EL (cell line): ENCODE data around the gene SLC32A1.
A peak's percentile ranks its signal among the peaks of the same experiment; 100 is the strongest.

ENCODE experiments used
- DNase-seq: peaks from one replicate; pipeline ENCODE4 v3.0.0-alpha.2; 2016

The SLC32A1 gene

DNA sequence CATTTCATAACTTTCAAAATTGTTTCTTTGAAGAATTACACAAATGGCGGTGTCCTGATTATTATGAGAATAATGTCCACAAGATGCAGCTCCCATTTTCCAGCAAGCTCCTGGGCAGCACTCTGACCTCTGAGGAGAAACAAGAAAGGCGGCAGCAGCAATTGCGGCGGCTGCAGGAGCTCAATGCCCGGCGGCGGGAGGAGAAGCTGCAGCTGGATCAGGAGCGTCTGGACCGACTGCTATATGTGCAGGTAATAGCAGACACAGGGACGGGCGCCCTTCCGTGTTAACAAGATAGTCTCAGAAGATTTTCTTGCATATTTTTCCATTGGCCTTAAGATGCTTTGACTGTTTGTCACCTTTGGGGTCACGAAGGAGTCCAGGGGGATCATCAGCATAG is 30.6 kb downstream of the SLC32A1 start:
- DNase-seq: no peak

DNA sequence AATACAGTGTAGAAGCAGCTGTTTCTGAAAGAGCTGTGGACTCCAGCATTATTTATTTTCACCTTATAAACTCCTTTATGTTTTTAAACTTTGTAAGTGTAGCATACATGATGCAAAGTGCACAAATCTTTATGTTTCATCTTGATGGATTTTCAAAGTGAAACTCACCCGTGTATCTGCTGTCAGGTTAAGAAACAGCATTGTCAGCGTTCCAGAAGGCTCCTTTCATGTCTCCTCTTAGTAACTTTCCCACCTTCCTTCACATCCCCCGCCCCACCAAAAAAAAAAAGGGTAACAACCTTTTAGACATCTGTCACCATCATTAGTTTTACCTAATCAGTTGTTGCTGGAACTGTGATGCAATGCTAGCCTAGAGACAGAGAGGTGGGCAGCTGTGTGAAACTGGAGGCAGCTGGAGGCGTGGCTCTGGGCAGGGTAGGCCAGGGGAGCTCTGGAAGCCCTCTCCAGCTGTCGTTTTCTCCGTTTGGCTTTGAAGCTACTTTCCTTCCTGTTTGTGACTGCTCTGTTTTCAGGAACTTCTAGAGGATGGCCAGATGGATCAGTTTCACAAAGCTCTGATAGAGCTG is 31.1 kb downstream of the SLC32A1 start:
- no peak for DNase-seq

DNA sequence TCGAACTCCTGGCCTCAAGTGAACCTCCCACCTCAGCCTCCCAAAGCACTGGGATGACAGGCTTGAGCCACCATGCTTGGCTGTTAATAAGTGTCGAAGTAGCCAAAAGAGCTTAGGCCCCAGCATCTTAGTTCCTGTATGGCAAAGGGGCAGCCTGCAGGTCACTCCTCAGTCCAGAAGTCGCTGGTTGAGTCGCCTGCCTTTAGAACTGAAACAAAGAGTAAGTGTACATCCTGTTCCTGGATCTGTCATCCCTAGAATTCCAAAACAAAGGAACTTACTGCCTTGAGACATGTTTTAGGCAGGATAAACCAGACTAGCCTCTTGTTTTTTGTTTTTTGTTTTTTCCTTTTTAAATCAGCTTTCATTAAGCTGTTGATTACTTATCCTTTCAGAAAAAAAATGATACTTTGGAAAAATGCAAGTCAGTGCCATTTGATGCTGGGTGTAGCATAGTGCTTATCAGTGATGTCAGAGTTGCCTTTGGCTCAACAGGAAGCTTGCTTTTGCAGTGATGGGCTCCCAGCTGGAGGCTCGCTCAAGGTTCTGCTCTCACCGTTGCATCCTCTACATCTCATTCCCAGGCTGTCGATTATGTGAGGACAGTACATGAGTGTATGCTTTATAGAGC is 33.0 kb downstream of the SLC32A1 start:
- no peak for DNase-seq

DNA sequence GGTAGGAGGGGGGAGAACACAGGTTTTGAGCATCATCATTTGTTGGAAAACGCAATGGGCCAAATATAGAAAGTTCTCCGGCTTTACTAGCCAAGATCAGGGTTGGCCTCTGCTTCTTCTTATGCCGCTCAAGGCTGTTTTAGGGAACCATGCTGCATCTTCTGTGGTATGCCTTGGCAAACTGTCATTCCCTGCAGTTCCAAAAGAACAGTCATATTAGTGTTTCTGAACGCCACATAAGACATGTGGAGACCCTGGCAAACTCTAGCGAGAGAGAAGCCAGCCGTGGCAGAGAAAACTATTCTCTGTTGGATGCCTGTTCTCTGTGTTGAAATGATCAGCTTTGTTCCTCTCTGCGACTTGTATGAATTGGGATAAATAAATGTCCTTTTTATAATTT is 34.8 kb downstream of the SLC32A1 start:
- DNase-seq: no peak

DNA sequence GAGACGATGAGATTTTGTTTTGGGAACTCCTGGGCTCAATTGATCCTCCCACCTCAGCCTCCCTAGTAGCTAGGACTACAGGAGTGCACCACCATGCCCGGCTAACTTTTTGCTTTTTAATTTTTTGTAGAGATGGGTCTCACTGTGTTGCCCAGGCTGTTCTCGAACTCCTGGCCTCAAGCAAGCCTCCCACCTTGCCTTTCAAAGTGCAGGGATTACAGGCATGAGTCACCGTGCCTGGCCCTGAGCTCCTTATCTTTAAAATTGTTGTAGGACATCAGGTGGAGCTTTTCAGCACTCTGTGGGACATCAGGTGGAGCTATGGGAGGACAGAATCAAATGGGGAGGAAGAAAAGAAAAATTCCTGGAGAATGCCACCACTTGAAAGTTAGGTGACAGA is 36.7 kb downstream of the SLC32A1 start:
- no peak for DNase-seq

DNA sequence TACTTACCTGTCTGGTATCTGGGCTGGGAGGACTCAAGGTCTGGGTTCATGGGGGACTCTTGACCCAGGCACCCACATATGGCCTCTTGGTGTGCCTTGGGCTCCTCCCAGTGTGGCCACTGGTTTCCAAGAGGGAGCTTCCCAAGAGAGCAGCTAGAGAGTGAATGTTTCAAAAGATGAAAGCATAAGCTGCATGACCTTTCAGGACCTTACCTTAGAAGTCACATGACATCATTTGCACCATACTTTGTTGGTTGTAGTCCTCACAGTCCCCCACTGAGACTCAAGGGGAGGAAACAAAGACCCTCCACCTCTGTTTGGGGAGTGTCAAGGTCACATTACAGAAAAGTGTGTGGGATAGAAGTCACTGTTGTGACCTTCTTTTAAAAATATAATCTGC is 37.9 kb downstream of the SLC32A1 start:
- DNase-seq: no peak

DNA sequence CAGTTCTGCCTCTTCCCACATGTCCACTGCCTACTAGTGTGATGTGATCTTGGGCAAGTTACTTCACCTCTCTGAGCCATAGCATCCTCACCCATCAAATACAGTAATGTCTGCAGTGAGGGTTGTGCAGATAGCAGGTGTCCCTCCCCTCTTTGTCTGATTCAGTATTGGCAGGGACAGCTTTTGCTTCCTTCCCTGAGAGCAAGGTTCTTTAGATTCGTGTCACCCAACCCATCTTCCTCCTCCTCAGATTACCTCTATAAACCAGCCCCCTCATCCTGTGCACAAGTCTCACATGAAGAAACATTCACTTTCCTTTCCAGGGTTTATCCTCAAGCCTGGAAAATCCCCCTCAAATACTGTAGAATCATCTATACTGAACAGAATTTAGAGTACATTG is 39.3 kb downstream of the SLC32A1 start:
- no peak for DNase-seq

DNA sequence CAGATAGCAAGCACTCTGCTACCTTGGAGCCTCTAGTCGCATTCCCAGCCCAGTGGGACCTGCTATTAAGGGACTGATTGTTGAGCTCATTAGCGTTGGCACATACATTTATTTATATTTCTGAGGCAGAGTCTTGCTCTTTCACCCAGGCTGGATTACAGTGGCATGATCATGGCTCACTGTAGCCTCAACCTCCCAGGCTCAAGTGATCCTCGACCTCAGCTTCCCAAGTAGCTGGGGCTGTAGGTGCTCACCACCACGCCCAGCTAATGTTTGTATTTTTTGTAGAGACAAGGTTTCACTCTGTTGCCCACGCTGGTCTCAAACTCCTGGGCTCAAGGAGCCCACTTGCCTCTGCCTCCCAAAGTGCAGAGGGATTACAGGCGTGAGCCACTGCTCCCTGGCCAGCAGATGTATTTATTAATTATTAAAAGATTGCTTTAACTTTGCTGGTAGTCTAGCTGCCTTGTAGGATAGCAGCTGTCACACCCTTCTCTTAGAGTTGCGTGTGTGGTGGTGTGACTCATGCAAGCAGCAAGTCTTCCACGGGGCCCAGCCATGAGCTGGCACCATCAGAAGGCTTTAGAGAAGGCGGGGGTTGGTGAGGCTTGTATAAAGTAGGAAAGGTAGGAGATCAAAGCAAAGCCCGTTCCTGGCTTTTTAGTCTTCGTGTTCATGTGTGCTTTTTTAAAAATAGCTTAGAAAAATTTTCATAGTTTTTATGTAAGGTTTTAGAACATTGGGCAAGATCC is 40.5 kb downstream of the SLC32A1 start:
- DNase-seq: peak; percentile 89

DNA sequence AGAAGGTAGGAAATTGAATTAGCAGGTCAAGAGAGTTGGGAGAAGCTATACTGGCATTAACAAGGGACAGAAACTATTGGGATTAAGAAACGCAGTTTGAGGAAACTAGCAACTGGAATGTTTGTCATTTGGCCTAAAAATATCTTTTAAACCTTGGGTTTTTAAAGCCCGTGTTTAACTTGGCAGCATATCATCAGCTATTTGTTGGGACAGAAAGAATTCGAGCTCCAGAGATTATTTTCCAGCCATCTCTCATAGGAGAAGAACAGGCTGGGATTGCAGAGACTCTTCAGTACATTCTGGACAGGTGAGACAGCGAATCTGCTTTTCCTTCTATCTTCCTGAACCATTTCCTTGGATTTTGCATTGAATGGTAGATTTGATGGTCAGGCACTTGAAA is 41.8 kb downstream of the SLC32A1 start:
- no peak for DNase-seq

DNA sequence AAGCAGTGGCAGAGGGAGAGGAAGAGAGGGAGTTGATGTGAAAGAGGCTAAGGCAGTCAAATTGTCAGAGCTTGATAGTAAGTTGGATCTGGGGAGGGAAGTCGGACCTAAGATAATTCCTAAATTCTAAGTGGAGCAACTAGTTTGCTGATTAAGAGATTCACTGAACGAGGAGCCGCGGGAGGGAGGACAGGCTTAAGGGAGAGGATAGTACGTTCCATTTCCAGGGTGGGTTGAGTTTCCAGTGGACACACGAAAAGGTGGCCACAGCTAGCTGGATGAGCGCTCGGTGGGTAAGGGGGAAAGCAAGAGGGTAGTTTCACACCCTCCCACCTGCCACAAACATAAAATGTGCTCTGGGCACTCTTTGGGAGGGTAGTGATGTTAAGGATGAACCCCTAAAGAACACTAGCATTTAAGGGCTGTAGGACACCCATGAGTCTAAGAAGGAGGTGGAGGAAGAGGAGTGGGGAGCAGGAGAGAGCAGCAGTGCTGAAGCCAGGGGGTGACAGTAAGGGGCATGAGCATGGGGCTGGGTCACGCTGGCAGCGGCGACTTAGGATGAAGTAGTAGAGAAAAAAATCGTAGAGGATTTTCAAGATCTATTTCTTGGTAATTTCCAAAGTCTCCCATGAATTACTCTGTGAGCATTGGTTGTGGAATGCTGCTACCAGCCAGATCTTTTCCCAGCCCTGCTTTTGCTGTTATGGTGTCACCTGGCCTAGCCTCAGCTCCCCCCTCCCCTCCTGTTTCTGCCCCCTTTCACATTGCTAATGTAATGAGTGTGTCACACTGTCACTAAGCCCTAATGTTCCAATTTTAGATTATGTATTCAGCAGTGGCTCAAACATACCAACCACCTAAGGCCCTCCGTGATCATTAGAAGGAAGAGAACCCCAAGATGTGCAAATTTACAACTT is 45.4 kb downstream of the SLC32A1 start:
- DNase-seq: no peak

DNA sequence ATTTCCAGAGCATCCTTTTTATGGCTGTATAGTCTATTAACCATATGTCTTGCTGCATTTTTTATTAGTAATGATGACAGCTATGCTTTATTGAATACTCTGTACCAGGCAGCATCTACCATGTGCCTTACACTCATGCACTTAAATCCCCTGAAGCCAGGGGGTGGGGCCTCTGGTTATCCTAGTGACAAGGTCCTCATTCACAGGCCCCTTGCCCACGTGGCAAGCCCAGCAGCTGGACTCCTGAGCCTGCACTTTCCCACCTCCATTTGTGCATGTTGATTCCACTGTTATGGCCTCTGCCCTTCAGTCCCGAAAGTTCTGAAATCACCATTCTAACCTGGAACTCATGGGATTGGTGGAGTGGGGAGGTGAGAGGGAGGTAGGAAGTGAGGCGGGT is 46.3 kb downstream of the SLC32A1 start:
- DNase-seq: no peak

DNA sequence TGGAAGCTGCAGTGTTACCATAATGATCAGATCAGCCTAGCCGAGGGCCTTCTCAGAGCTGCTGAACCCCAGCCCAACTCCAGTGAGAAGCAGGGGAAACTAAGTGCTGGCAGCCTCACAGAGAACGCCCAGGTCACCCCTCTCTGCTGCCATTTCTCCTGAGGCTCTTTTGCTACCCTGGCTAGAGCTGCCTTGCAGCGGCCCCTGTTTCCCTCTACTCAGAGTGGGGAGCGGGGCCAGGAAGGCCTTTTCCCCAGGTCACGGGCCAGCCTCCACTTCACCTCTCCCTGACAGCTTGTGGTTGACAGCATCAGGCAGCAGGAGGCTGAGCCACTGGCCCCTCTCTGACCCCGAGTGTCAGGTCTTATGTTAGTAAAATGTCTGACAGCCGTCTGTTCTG is 46.7 kb downstream of the SLC32A1 start:
- DNase-seq: no peak

DNA sequence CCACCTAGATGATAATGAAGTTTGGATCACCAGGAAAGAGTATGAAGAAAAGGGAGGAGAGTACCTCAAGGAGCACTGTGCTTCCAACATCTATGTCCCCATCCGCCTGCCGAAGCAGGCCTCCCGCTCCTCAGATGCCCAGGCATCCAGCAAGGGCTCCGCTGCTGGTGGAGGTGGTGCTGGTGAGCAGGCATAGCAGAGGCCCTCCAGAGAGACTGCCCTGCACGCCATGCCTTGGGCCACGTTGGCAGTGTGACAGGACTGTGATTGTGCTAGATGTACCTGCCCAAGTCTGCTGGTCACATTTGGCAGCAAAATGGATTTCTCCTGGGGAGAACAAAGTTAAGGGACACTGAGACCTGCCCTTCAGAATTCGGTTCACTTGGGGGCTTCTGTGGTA is 47.3 kb downstream of the SLC32A1 start:
- DNase-seq: no peak

DNA sequence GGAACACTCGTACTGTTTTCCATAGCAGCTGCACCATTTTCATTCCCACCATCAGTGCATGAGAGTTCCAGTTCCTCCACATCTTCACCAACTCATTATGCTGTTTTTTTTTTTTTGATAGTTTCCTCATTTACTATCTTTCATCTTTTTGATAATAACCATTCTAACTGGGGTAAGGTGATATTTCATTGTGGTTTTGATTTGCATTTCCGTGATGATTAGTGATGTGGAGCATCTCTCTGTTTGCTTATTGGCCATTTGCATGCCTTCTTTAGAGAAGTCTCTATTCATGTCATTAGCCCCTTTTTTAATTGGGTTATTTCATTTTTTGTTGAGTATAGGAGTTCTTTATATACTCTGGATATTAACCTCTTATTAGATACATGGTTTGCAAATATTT is 49.9 kb downstream of the SLC32A1 start:
- DNase-seq: no peak

DNA sequence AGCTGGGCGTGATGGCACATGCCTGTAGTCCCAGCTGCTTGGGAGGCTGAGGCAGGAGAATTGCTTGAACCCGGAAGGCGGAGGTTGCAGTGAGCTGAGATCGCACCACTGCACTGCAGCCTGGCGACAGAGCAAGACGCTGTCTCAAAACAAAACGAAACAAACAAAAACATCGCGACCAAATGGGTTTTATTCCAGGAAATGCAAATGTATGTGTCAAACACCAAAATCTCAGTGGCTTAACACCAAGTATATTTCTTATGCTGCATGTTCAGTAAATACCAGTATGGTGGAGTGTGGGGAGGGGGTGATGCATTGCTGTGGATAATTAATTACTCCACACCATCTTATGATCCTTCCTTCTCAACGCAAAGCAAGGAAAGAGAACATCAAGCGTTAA is 52.1 kb downstream of the SLC32A1 start:
- no peak for DNase-seq
